WTC11 (cell line): ENCODE measurements around the gene MAML3. TPM values are rescaled to one million over a fixed set of nuclear protein-coding genes. Genes with fewer than 3 reads are reported as not detected.
A peak's percentile ranks its signal among the peaks of the same experiment; 100 is the strongest.

Experiments
- ATAC-seq: fragments of 200-7000 bp; cut with Tn5 transposase; 2 replicates; pipeline ENCODE4 v1.10.0; 2021; ENCODE audit warnings: mild to moderate bottlenecking, moderate library complexity
- CTCF ChIA-PET: fragments of 300-600 bp; sonication (Branson Sonifier 250); formaldehyde crosslinking; loops from one replicate; lab custom pipeline; 2021; ENCODE audit warnings: antibody characterized with exemption; lab: Charles Lee
- POLR2A ChIA-PET: fragments of 350-600 bp; sonication (Branson Sonifier 250); formaldehyde crosslinking; loops from one replicate; lab custom pipeline; 2021; ENCODE audit warnings: antibody characterized with exemption; lab: Charles Lee
- DNase-seq: peaks from one replicate; pipeline ENCODE4 v3.0.0; 2021; ENCODE audit warnings: low spot score
- H3K27ac Mint-ChIP-seq: 2 replicates; pipeline ENCODE4 v1.8.0; 2021; ENCODE audit warnings: mixed read lengths
- H3K27me3 Mint-ChIP-seq: 2 replicates; pipeline ENCODE4 v1.8.0; 2021; ENCODE audit warnings: low read depth, mild to moderate bottlenecking, moderate library complexity, mixed read lengths
- H3K36me3 Mint-ChIP-seq: 2 replicates; pipeline ENCODE4 v1.8.0; 2021; ENCODE audit warnings: mixed read lengths
- H3K4me1 Mint-ChIP-seq: 2 replicates; pipeline ENCODE4 v1.8.0; 2022; ENCODE audit warnings: mixed read lengths
- H3K4me3 Mint-ChIP-seq: 2 replicates; pipeline ENCODE4 v1.8.0; 2021; ENCODE audit warnings: mild to moderate bottlenecking, moderate library complexity, mixed read lengths
- H3K9me3 Mint-ChIP-seq: 2 replicates; pipeline ENCODE4 v1.8.0; 2021; ENCODE audit warnings: mixed read lengths
- ATF2 ChIP-seq: sonication (generic); formaldehyde crosslinking; IDR thresholded peaks from 2 replicates; pipeline ENCODE4 v1.8.1; 2022; ENCODE audit warnings: low read depth, missing genetic modification reagents, borderline replicate concordance
- ELF4 ChIP-seq: sonication (generic); formaldehyde crosslinking; IDR thresholded peaks from 2 replicates; pipeline ENCODE4 v1.8.1; 2022; ENCODE audit warnings: low read depth, mild to moderate bottlenecking, moderate library complexity, missing genetic modification reagents
- EMX1 ChIP-seq: fragments of 250-450 bp; sonication (Bioruptor Pico); IDR thresholded peaks from 2 replicates; pipeline ENCODE4 v1.8.0; 2021; ENCODE audit warnings: mild to moderate bottlenecking
- ERG ChIP-seq: fragments of 250-450 bp; sonication (Bioruptor Pico); IDR thresholded peaks from 2 replicates; pipeline ENCODE4 v1.8.0; 2021; ENCODE audit warnings: mild to moderate bottlenecking
- FOXJ3 ChIP-seq: sonication (generic); formaldehyde crosslinking; IDR thresholded peaks from 2 replicates; pipeline ENCODE4 v1.9.0; 2021; ENCODE audit warnings: missing genetic modification reagents, mild to moderate bottlenecking, borderline replicate concordance
- GABPB1 ChIP-seq: sonication (generic); formaldehyde crosslinking; IDR thresholded peaks from 2 replicates; pipeline ENCODE4 v1.8.1; 2023; ENCODE audit warnings: mild to moderate bottlenecking, missing genetic modification reagents
- HMGXB4 ChIP-seq: sonication (generic); formaldehyde crosslinking; IDR thresholded peaks from 2 replicates; pipeline ENCODE4 v1.8.1; 2023; ENCODE audit warnings: mild to moderate bottlenecking, moderate library complexity, missing genetic modification reagents
- JAZF1 ChIP-seq: fragments of 250-450 bp; sonication (Bioruptor Pico); IDR thresholded peaks from 2 replicates; pipeline ENCODE4 v1.9.0; 2021; ENCODE audit warnings: moderate library complexity, mild to moderate bottlenecking, inconsistent platforms
- MLX ChIP-seq: sonication (generic); formaldehyde crosslinking; IDR thresholded peaks from 2 replicates; pipeline ENCODE4 v1.8.1; 2023; ENCODE audit warnings: mild to moderate bottlenecking, missing genetic modification reagents, moderate library complexity
- NR3C1 ChIP-seq: sonication (generic); formaldehyde crosslinking; conservative IDR thresholded peaks from 2 replicates; pipeline ENCODE4 v1.8.1; 2023; ENCODE audit warnings: low read depth, mild to moderate bottlenecking, missing genetic modification reagents
- PREB ChIP-seq: sonication (generic); formaldehyde crosslinking; IDR thresholded peaks from 2 replicates; pipeline ENCODE4 v1.8.1; 2022; ENCODE audit warnings: mild to moderate bottlenecking, missing genetic modification reagents, moderate library complexity, borderline replicate concordance
- SMAD4 ChIP-seq: sonication (generic); formaldehyde crosslinking; IDR thresholded peaks from 2 replicates; pipeline ENCODE4 v1.8.0; 2022; ENCODE audit warnings: mild to moderate bottlenecking, missing genetic modification reagents
- SP1 ChIP-seq: sonication (generic); formaldehyde crosslinking; conservative IDR thresholded peaks from 2 replicates; pipeline ENCODE4 v1.8.1; 2022; ENCODE audit warnings: missing genetic modification reagents
- ZBTB43 ChIP-seq: sonication (generic); formaldehyde crosslinking; IDR thresholded peaks from 2 replicates; pipeline ENCODE4 v1.8.1; 2023; ENCODE audit warnings: mild to moderate bottlenecking, missing genetic modification reagents
- ZNF281 ChIP-seq: sonication (generic); formaldehyde crosslinking; IDR thresholded peaks from 2 replicates; pipeline ENCODE4 v1.8.0; 2023; ENCODE audit warnings: mild to moderate bottlenecking, missing genetic modification reagents
- ZNF317 ChIP-seq: sonication (generic); formaldehyde crosslinking; IDR thresholded peaks from 2 replicates; pipeline ENCODE4 v1.8.1; 2023; ENCODE audit warnings: low read depth, mild to moderate bottlenecking, moderate library complexity, missing genetic modification reagents, borderline replicate concordance
- ZNF416 ChIP-seq: fragments of 250-450 bp; sonication (Bioruptor Pico); IDR thresholded peaks from 2 replicates; pipeline ENCODE4 v1.9.0; 2021; ENCODE audit warnings: mild to moderate bottlenecking, inconsistent platforms
- ZNF425 ChIP-seq: fragments of 250-450 bp; sonication (Bioruptor Pico); conservative IDR thresholded peaks from 2 replicates; pipeline ENCODE4 v1.9.0; 2021; ENCODE audit warnings: mild to moderate bottlenecking
- total RNA-seq: library from RNA; stranded (reverse); gene quantifications from 3 replicates; pipeline ENCODE4 v1.2.3, GENCODE V29; 2021

The MAML3 gene
- total RNA-seq, 1 experiment from 2014 or later = 7.4 TPM

DNA sequence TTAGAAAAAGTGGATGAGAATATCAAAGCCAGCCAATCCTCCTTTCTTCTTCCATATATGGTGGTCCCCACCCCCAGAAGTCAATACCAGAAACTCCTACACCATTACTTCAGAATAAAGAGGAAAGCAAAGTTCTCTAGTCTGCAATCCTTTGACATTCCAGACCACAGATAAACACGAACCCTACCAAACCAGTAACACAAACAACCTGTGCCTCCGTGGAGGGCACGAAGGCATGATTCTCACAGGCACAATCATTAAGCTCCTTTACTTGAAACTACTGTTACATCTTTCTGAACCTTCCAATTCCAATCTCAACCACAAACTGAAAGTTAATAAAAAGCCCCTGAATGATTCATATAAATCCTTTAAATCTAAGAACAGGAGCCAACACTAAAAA is 16.3 kb downstream of the MAML3 start:
- ATAC-seq (peak; percentile 54), DNase-seq (no peak)
- no peak for TF ChIP-seq ATF2
- TF ChIP-seq SMAD4 = no peak
- no peak for TF ChIP-seq ZBTB43 (CRISPR knock-in tag)
- TF ChIP-seq GABPB1 (CRISPR knock-in tag) = no peak
- TF ChIP-seq ERG = no peak
- TF ChIP-seq SP1 (CRISPR knock-in tag) = no peak
- no peak for TF ChIP-seq PREB (CRISPR knock-in tag)
- TF ChIP-seq ZNF425 (CRISPR knock-in tag) = no peak
- TF ChIP-seq MLX (CRISPR knock-in tag) = no peak
- no peak for TF ChIP-seq ZNF416 (CRISPR knock-in tag)
- TF ChIP-seq JAZF1 = no peak
- no peak for TF ChIP-seq HMGXB4
- Mint-ChIP-seq H3K9me3 (no peaks in the 10 kb centered on the region; the same call in 1 of the 2 replicates), H3K4me3 (no peak overlapping the region), H3K36me3 (peaks cover 5% of the 10 kb centered on the region; the same call in 1 of the 2 replicates), H3K4me1 (peaks cover 51% of the 10 kb centered on the region), H3K27ac (peak overlapping the region; percentile 89), H3K27me3 (no peaks in the 10 kb centered on the region)
- ChIA-PET CTCF (no interaction called here), POLR2A (no interaction called here)

- Mint-ChIP-seq H3K27ac (no peak overlapping the region), H3K4me3 (no peak overlapping the region), H3K9me3 (no peaks in the 10 kb centered on the region; the same call in 1 of the 2 replicates), H3K36me3 (peaks cover 5% of the 10 kb centered on the region; the same call in 1 of the 2 replicates), H3K27me3 (no peaks in the 10 kb centered on the region), H3K4me1 (peaks cover 56% of the 10 kb centered on the region)
- DNase-seq (no peak), ATAC-seq (no peak)
- ChIA-PET POLR2A (no interaction called here), CTCF (no interaction called here)
- TF ChIP-seq ZNF281 (CRISPR knock-in tag) (no peak), FOXJ3 (CRISPR knock-in tag) (no peak), ELF4 (CRISPR knock-in tag) (no peak), NR3C1 (no peak), EMX1 (CRISPR knock-in tag) (no peak), ZNF317 (CRISPR knock-in tag) (no peak)
Measured at GRCh38 chr4:140136509-140136908, 17.5 kb downstream of the MAML3 start.
